Spleen (tissue), 11 donors: Measurements from ENCODE around the gene GJB3. TPM values are rescaled to one million over a fixed set of nuclear protein-coding genes. Genes with fewer than 3 reads are reported as not detected.
"Not testable (repeated sequence)": the region's sequence is repeated elsewhere in the genome, so short reads cannot be mapped to it uniquely, and the experiment has no call there.

Experiments used
- DNase-seq: peaks from one replicate; pipeline ENCODE4 v3.0.0-alpha.2; 2020
- H3K27ac ChIP-seq, 8 donors: fragments of 200-600 bp; sonication (generic) in 7 of 8; 1 replicate in 4 of 8; 2 replicates in 4 of 8; pipeline versions ENCODE4 v1.5.0 to v1.8.0; 2016 to 2021; ENCODE audit warnings: inconsistent platforms in 4 of 8, mild to moderate bottlenecking in 4 of 8, moderate library complexity in 1 of 8
- H3K27me3 ChIP-seq, 7 donors: fragments of 200-600 bp; sonication (generic) in 6 of 7; replicated peaks in 1 of 7; 1 replicate in 4 of 7; 2 replicates in 3 of 7; pipeline versions ENCODE4 v1.5.0 to v1.8.0; 2016 to 2021; ENCODE audit warnings: inconsistent platforms in 3 of 7, mild to moderate bottlenecking in 1 of 7
- H3K36me3 ChIP-seq, 6 donors: fragments of 200-600 bp; sonication (generic) in 5 of 6; 1 replicate in 4 of 6; 2 replicates in 2 of 6; pipeline versions ENCODE4 v1.5.0 to v1.8.0; 2016 to 2021; ENCODE audit warnings: inconsistent platforms in 2 of 6
- H3K4me1 ChIP-seq, 6 donors: fragments of 200-600 bp; sonication (generic) in 5 of 6; 1 replicate in 3 of 6; 2 replicates in 3 of 6; pipeline versions ENCODE4 v1.5.0 to v1.8.0; 2016 to 2021; ENCODE audit warnings: inconsistent platforms in 3 of 6
- H3K4me3 ChIP-seq, 8 donors: fragments of 200-600 bp; sonication (generic) in 7 of 8; 1 replicate in 4 of 8; 2 replicates in 4 of 8; pipeline versions ENCODE4 v1.5.0 to v1.8.0; 2016 to 2021; ENCODE audit warnings: inconsistent platforms in 4 of 8, mild to moderate bottlenecking in 4 of 8, moderate library complexity in 2 of 8
- H3K9me3 ChIP-seq, 8 donors: fragments of 200-600 bp; sonication (generic) in 7 of 8; 1 replicate in 4 of 8; 2 replicates in 4 of 8; pipeline versions ENCODE4 v1.5.0 to v1.8.0; 2016 to 2021; ENCODE audit warnings: inconsistent platforms in 4 of 8
- POLR2A ChIP-seq, 3 donors: fragments of 450-650 bp; IDR thresholded peaks; one replicate each; pipeline ENCODE4 v1.5.1; 2017; ENCODE audit warnings: antibody characterized with exemption in 3 of 3, mild to moderate bottlenecking in 1 of 3
- POLR2AphosphoS5 ChIP-seq, 3 donors: sonication (generic); formaldehyde crosslinking; IDR thresholded peaks; one replicate each; pipeline ENCODE4 v1.5.1; 2017; ENCODE audit warnings: antibody characterized with exemption in 3 of 3
- WGBS, 5 donors: extraction: QIAGEN DNeasy Blood & Tissue Kit in 3 of 5; methylation state at CpG; one replicate each; pipeline versions ENCODE4 v1.1.5 to v1.1.7; 2013 to 2018; 5-methylcytosine and 5-hydroxymethylcytosine counted together
- intact Hi-C: fragments of 100-400 bp; cut with DNase I; formaldehyde crosslinking; loops from one replicate; pipeline ENCODE4 v1.15.0; 2023; ENCODE audit warnings: low total_unique reads
- polyA plus RNA-seq, 3 donors: library from polyadenylated mRNA; stranded (reverse); fragments of 200-250 nt; gene quantifications; one replicate each; pipeline ENCODE4 v1.2.1, GENCODE V29; 2013
- total RNA-seq, 7 donors: library from RNA; depleted of rRNA in 3 of 7; stranded (reverse); fragments of >200 nt in 3 of 7; fragmentation: NEBNext Ultra II Directional in 4 of 7; extraction: Animal tissue kit (Norgen Biotek cat#: 25700) in 4 of 7; gene quantifications; one replicate each; pipeline versions ENCODE4 v1.1.0 to v1.2.1, GENCODE V29; 2016 to 2021
- TF ChIP-seq, protein P1 (sequence below), 11 experiments: fragments of 200-600 bp in 7 of 11; fragments of 450-650 bp in 4 of 11; sonication (generic) in 4 of 11; IDR thresholded peaks in 8 of 11; conservative IDR thresholded peaks in 3 of 11; 1 replicate in 7 of 11; 2 replicates in 4 of 11; pipeline versions ENCODE4 v1.4.0 to v1.8.0; 2016 to 2021; ENCODE audit warnings: antibody characterized with exemption in 11 of 11, inconsistent platforms in 4 of 11, mild to moderate bottlenecking in 1 of 11
- donor health status: healthy with polysubstance abuse.
- donor health status: DM: no; HTN: no; CAD: no; lungs with moderate emphysema.
- donor health status: DM: no; HTN: no; CAD: no.
- donor health status: Bipolar disorder and iron deficiency.
- donor health status: healthy.
- donor health status: DM: no; HTN: no; CAD: no.
- donor health status: DM: yes; HTN: yes; CAD: no.

Gene GJB3
- total and polyA plus RNA-seq, 10 donors: 0.11 to 0.23 (median 0.13) TPM; not detected in 7

GRCh38 chr1:34770891-34771504 lies 10.0 kb upstream of the GJB3 start:
- no peaks in the 10 kb centered on the region for H3K9me3 ChIP-seq
- H3K36me3 ChIP-seq: no peaks in the 10 kb centered on the region
- no peak overlapping the region for H3K27ac ChIP-seq
- DNase-seq: peak; percentile 25
- intact Hi-C loops: no loop called here
- WGBS, 5 donors: 81 to 91% (median 85%) methylated on average over 5 of the region's 5 CpGs
- no peak for TF ChIP-seq POLR2AphosphoS5 (IDR thresholded peaks at IDR 0.05)
- peaks cover 0 to 38% (median 0%) of the 10 kb centered on the region in 7 donors for H3K27me3 ChIP-seq
- H3K4me1 ChIP-seq: no peaks in the 10 kb centered on the region
- no peak overlapping the region for H3K4me3 ChIP-seq

- TF ChIP-seq POLR2A (IDR thresholded peaks at IDR 0.05) (no peak), POLR2AphosphoS5 (IDR thresholded peaks at IDR 0.05) (no peak)
- TF ChIP-seq, protein P1, sequence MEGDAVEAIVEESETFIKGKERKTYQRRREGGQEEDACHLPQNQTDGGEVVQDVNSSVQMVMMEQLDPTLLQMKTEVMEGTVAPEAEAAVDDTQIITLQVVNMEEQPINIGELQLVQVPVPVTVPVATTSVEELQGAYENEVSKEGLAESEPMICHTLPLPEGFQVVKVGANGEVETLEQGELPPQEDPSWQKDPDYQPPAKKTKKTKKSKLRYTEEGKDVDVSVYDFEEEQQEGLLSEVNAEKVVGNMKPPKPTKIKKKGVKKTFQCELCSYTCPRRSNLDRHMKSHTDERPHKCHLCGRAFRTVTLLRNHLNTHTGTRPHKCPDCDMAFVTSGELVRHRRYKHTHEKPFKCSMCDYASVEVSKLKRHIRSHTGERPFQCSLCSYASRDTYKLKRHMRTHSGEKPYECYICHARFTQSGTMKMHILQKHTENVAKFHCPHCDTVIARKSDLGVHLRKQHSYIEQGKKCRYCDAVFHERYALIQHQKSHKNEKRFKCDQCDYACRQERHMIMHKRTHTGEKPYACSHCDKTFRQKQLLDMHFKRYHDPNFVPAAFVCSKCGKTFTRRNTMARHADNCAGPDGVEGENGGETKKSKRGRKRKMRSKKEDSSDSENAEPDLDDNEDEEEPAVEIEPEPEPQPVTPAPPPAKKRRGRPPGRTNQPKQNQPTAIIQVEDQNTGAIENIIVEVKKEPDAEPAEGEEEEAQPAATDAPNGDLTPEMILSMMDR (IDR thresholded peaks at IDR 0.05 in 8 of 11, conservative IDR thresholded peaks at IDR 0.05 in 3 of 11): no peak
- Histone ChIP-seq H3K27ac (no peak overlapping the region), H3K36me3 (no peaks in the 10 kb centered on the region), H3K27me3 (peaks cover 0 to 38% (median 0%) of the 10 kb centered on the region in 7 donors), H3K9me3 (no peaks in the 10 kb centered on the region), H3K4me3 (no peak overlapping the region), H3K4me1 (no peaks in the 10 kb centered on the region)
- 85 to 93% (median 89%) methylated on average over 16 of the region's 16 CpGs for WGBS, 5 donors
- intact Hi-C loops: no loop called here
- peak; percentile 13 for DNase-seq
Observed at GRCh38 chr1:34771573-34772371, 9.2 kb upstream of the GJB3 start.

DNA sequence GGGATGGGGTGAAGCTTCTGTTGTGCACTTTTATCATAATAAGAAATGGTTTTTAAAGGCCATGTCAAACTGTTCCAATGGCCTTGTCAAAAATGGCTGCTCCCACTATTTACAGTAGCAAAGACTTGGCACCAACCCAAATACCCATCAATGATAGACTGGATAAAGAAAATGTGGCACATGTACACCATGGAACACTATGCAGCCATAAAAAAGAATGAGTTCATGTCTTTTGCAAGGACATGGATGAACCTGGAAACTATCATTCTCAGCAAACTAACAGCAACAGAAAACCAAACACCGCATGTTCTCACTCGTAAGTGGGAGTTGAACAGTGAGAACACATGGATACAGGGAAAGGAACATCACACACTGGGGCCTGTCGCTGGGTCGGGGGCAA lies 7.9 kb upstream of the GJB3 start:
- H3K4me3 ChIP-seq, DNase-seq, H3K36me3 ChIP-seq, H3K4me1 ChIP-seq, H3K27ac ChIP-seq, H3K9me3 ChIP-seq, intact Hi-C loops: not testable (repeated sequence)
- H3K27me3 ChIP-seq: peaks cover 0 to 42% (median 0%) of the 10 kb centered on the region in 7 donors
- WGBS, 5 donors: 78 to 95% (median 86%) methylated on average over 4 of the region's 4 CpGs

GRCh38 chr1:34774957-34775356 lies 6.1 kb upstream of the GJB3 start:
- H3K9me3 ChIP-seq: no peaks in the 10 kb centered on the region
- intact Hi-C loops: no loop called here
- H3K4me3 ChIP-seq: no peak overlapping the region
- H3K4me1 ChIP-seq: no peaks in the 10 kb centered on the region
- no peaks in the 10 kb centered on the region for H3K36me3 ChIP-seq
- WGBS, 5 donors: 61 to 81% (median 74%) methylated on average over 8 of the region's 8 CpGs
- no peak overlapping the region for H3K27ac ChIP-seq
- no peak for TF ChIP-seq POLR2AphosphoS5 (IDR thresholded peaks at IDR 0.05)
- no peak for TF ChIP-seq POLR2A (IDR thresholded peaks at IDR 0.05)
- TF ChIP-seq, protein P1 (IDR thresholded peaks at IDR 0.05 in 8 of 11, conservative IDR thresholded peaks at IDR 0.05 in 3 of 11): no peak
- peak; percentile 39 for DNase-seq
- peaks cover 0 to 49% (median 0%) of the 10 kb centered on the region in 7 donors for H3K27me3 ChIP-seq

DNA sequence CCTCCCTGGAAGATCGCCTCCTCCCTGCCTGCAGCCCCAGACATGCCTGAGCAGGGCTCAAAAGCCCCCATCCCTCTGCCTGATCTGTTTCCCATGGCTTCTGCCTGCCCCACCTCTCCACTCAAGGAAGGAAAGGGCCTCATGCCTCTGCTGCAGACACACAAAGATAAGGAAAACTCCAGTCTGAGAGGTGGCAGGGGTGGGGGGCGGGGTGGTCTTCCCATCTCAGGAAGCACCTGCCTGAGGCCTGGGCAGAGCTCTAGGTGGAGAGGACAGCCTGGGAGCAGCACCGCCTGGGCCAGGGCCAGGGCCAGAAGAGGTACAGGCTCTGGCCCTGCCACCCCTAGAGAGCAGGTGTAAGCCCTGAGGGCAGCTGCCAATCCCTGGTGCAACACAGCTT lies 4.1 kb upstream of the GJB3 start:
- H3K36me3 ChIP-seq: no peaks in the 10 kb centered on the region
- 13 to 50% (median 36%) methylated on average over 1 to 3 of the region's 3 CpGs for WGBS, 5 donors
- peaks cover 6 to 14% (median 10%) of the 10 kb centered on the region in 6 donors for H3K4me1 ChIP-seq
- peaks cover 2 to 60% (median 17%) of the 10 kb centered on the region in 7 donors for H3K27me3 ChIP-seq
- no peaks in the 10 kb centered on the region for H3K9me3 ChIP-seq
- H3K4me3 ChIP-seq: no peak overlapping the region
- no peak for TF ChIP-seq POLR2AphosphoS5 (IDR thresholded peaks at IDR 0.05)
- DNase-seq: no peak
- no peak overlapping the region for H3K27ac ChIP-seq
- intact Hi-C loops: no loop called here
